Kidney (tissue), 14 donors: ENCODE results near the gene TMPRSS3. TPM values are rescaled to one million over a fixed set of nuclear protein-coding genes. Genes with fewer than 3 reads are reported as not detected.

Experiments used
- DNase-seq, 5 donors: peaks; one replicate each; pipeline ENCODE4 v3.0.0-alpha.2; 2013 to 2020
- FAIRE-seq: peaks from 2 replicates; lab custom pipeline; 2012; peaks lifted over from hg19 to GRCh38; lab: Jason Lieb, UNC
- H3K27ac ChIP-seq, 2 donors: one replicate each; pipeline ENCODE4 v1.7.0; 2013; ENCODE audit warnings: low read depth in 2 of 2, low read length in 2 of 2, inconsistent platforms in 1 of 2
- H3K27me3 ChIP-seq: one replicate; pipeline ENCODE4 v1.7.1; 2013; ENCODE audit warnings: low read length, inconsistent platforms; ENCODE audit not compliant: control insufficient read depth, insufficient read depth
- H3K36me3 ChIP-seq, 3 donors: one replicate each; pipeline versions ENCODE4 v1.7.0 to v1.7.1; 2013; ENCODE audit warnings: low read length in 3 of 3, control low read depth in 1 of 3, inconsistent platforms in 1 of 3; ENCODE audit not compliant: insufficient read depth in 3 of 3, control insufficient read depth in 2 of 3
- H3K4me1 ChIP-seq, 3 donors: one replicate each; pipeline versions ENCODE4 v1.7.0 to v1.7.1; 2013; ENCODE audit warnings: low read length in 3 of 3, inconsistent platforms in 1 of 3, low read depth in 1 of 3; ENCODE audit not compliant: control insufficient read depth in 2 of 3, insufficient read depth in 2 of 3
- H3K4me3 ChIP-seq, 3 donors: one replicate each; pipeline versions ENCODE4 v1.7.0 to v1.8.1; 2013; ENCODE audit warnings: low read length in 3 of 3, control low read depth in 1 of 3, inconsistent platforms in 1 of 3
- H3K9ac ChIP-seq, 3 donors: one replicate each; pipeline versions ENCODE4 v1.7.0 to v1.7.1; 2013; ENCODE audit warnings: low read length in 3 of 3, control low read depth in 1 of 3, inconsistent platforms in 1 of 3
- H3K9me3 ChIP-seq, 3 donors: one replicate each; pipeline versions ENCODE4 v1.7.0 to v1.7.1; 2013; ENCODE audit warnings: low read length in 3 of 3, control low read depth in 1 of 3, inconsistent platforms in 1 of 3; ENCODE audit not compliant: control insufficient read depth in 2 of 3, insufficient read depth in 1 of 3
- intact Hi-C: fragments of 100-400 bp; cut with DNase I; formaldehyde crosslinking; loops from one replicate; pipeline ENCODE4 v1.11.1; 2022
- polyA plus RNA-seq: library from polyadenylated mRNA; stranded (reverse); fragments of 350-450 nt; fragmentation: Illumina TruSeq; extraction: RNeasy Lipid Tissue Mini Kit (QIAGEN cat#74804); gene quantifications from one replicate; pipeline ENCODE4 v1.2.3, GENCODE V29; 2014; ENCODE audit warnings: low read depth, low replicate concordance; ENCODE audit not compliant: insufficient read depth
- total RNA-seq: library from RNA; stranded (reverse); fragmentation: NEBNext Ultra II Directional; extraction: Animal tissue kit (Norgen Biotek cat#: 25700); gene quantifications from one replicate; pipeline ENCODE4 v1.2.1, GENCODE V29; 2021
- TF ChIP-seq, protein P1 (sequence below): IDR thresholded peaks from 3 replicates; pipeline ENCODE4 v1.5.1; 2012; ENCODE audit warnings: mild to moderate bottlenecking, moderate library complexity, borderline replicate concordance; ENCODE audit not compliant: insufficient read depth; ENCODE audit errors: extremely low read depth
- donor health status: control.
- donor health status: control.
- donor health status: control.
- donor health status: control.
- donor health status: control.
- donor health status: DM: yes; HTN: yes; CAD: no.
- donor health status: Normal renal cell carcinoma (clear cell type).

Gene TMPRSS3
- total and polyA plus RNA-seq, 2 donors from 2014 or later = 3.0 to 15.4 TPM

DNA sequence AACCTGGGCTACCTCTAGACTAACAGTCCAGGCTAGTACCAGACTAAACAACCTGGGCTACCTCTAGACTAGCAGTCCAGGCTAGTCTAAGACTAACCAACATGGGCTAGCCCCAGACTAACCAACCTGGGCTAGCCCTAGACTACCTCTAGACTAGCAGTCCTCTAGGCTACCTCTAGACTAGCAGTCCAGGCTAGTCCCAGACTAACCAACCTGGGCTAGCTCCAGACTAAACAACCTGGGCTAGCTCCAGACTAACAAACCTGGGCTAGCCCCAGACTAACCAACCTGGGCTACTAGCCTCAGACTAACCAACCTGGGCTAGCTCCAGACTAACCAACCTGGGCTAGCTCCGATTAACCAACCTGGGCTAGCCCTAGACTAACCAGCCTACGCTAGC is 47.1 kb downstream of the TMPRSS3 start:
- H3K27me3 ChIP-seq = no peaks in the 10 kb centered on the region
- TF ChIP-seq, protein P1, sequence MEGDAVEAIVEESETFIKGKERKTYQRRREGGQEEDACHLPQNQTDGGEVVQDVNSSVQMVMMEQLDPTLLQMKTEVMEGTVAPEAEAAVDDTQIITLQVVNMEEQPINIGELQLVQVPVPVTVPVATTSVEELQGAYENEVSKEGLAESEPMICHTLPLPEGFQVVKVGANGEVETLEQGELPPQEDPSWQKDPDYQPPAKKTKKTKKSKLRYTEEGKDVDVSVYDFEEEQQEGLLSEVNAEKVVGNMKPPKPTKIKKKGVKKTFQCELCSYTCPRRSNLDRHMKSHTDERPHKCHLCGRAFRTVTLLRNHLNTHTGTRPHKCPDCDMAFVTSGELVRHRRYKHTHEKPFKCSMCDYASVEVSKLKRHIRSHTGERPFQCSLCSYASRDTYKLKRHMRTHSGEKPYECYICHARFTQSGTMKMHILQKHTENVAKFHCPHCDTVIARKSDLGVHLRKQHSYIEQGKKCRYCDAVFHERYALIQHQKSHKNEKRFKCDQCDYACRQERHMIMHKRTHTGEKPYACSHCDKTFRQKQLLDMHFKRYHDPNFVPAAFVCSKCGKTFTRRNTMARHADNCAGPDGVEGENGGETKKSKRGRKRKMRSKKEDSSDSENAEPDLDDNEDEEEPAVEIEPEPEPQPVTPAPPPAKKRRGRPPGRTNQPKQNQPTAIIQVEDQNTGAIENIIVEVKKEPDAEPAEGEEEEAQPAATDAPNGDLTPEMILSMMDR = no peak
- H3K27ac ChIP-seq = no peak overlapping the region
- peaks cover 0 to 2% (median 0%) of the 10 kb centered on the region in 3 donors for H3K4me1 ChIP-seq
- no peaks in the 10 kb centered on the region for H3K9me3 ChIP-seq
- no peak overlapping the region for H3K4me3 ChIP-seq
- no peak for DNase-seq
- intact Hi-C loops = no loop called here
- H3K9ac ChIP-seq = no peak overlapping the region
- no peak for FAIRE-seq
- H3K36me3 ChIP-seq = no peaks in the 10 kb centered on the region

DNA sequence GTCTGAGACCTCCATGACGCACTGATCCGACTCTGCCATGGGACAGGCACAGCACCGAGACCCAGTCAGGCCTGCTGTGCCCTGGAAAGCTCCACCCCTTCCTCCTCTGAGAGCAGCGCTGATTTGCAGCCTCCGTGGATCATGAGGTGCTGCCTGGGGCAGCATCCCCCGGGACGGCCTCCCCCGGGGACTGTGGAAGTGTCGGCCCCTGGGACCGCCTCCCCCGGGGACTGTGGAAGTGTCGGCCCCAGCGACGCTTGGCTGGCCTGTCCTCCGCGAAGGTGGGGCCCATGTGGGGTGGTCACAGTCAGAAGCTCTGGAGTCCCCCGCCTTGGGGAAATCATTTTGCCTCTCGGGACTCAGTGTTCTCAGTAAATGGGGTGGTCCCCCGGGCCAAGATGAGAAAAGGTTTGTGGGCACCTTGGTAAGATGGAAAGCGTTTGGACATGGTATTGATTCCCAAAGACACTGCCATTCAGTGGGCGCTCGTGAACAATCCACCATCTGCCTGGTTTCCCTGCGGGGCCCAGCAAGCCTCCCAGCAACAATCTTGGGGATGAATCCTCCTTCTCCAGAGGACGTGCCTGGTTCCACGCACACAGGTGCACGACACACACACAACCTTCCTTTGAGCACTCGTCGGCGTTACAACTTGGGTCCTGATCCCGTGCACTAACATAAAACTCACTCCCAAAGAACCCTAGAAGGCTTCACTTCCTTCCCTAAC is 48.1 kb downstream of the TMPRSS3 start:
- TF ChIP-seq, protein P1 = no peak
- no peaks in the 10 kb centered on the region for H3K36me3 ChIP-seq
- H3K27me3 ChIP-seq = no peaks in the 10 kb centered on the region
- H3K4me1 ChIP-seq = peaks cover 0 to 2% (median 0%) of the 10 kb centered on the region in 3 donors
- no peak overlapping the region for H3K9ac ChIP-seq
- FAIRE-seq = no peak
- H3K9me3 ChIP-seq = no peaks in the 10 kb centered on the region
- H3K27ac ChIP-seq = no peak overlapping the region
- no peak for DNase-seq
- intact Hi-C loops = no loop called here
- no peak overlapping the region for H3K4me3 ChIP-seq

DNA sequence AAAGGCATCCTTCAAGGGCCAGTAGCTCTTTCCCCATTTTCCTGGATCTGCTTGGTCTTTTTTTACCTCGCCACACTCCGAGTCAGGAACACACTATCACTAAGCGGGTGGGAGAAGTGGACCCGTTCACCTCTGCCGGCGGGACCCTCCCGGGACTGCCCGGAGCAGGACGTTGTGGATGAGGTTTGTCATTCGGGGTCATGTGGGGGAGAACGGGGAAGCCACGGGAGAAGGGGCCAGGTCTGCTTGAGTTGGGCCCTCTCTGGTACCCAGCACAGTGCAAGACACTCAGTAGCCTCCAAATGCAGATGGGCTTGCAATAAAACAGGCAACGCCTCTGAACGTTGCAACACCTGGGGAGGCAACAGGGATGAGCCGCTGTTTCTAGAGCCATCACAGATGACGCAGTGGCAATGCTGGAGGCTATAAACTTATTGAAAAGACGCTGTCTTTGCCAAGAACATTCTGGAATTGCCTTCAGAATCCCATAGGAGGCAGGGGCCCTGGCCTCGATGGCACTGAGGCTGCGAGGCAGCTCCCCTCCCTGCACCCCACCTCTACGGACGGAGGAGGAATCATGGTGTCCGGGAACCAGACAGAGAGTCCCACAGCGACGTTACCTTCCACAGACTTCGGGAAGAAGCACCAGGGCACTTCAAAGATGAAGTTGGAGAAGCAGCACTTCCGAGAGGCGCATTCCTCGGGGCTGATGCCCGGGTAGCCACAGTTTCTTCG is 48.8 kb downstream of the TMPRSS3 start:
- Histone ChIP-seq H3K9me3 (no peaks in the 10 kb centered on the region), H3K4me1 (peaks cover 0 to 2% (median 0%) of the 10 kb centered on the region in 3 donors), H3K27me3 (no peaks in the 10 kb centered on the region), H3K27ac (no peak overlapping the region), H3K36me3 (no peaks in the 10 kb centered on the region), H3K4me3 (no peak overlapping the region), H3K9ac (no peak overlapping the region)
- TF ChIP-seq, protein P1 = no peak
- intact Hi-C loops = no loop called here
- DNase-seq = no peak
- FAIRE-seq = no peak
